ENCODE results near the gene TP73.

The TP73 gene

DNA sequence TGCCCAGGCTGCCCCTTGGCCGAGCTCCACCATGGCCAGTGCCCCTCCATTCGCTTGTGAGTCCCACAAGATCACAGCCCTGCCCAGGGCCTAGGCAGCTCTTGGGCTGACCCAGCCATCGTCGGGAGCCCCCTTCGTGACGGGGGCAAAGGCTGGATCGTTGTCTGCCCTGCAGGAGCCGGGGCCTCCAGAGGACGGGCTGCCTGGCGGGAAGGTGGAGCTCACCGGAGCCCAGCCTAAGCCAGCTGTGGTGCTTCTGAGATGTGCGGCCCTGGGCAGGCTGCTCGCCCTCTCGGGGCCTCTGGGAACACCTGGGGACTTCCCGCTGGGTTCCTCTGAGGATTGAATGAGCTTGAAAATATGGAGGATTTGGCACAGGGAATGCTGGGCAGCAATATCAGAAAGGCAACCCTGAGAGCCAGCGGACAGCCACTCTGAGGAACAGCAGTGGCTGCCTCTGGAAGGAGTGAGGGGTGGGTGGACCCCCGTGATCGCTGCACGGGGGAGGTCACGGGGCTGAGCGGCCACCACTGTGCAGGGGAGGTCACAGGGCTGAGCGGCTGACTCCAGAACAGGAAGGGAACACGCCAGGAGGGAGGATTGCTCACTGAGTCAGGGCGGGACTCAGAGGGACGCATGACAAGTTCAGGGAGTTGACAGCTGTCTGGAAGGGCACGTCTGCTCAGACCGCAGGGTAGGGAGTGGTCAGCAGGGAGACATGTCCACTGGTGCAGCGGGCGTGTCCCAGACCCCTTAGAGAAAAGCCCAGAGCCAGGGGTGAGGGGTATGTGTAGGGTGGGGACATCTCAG is 19.3 kb downstream of the TP73 start:
- no peak overlapping the region for H3K4me3 ChIP-seq (ENCODE audit: low read depth, low read length)
- TF ChIP-seq, protein P1, sequence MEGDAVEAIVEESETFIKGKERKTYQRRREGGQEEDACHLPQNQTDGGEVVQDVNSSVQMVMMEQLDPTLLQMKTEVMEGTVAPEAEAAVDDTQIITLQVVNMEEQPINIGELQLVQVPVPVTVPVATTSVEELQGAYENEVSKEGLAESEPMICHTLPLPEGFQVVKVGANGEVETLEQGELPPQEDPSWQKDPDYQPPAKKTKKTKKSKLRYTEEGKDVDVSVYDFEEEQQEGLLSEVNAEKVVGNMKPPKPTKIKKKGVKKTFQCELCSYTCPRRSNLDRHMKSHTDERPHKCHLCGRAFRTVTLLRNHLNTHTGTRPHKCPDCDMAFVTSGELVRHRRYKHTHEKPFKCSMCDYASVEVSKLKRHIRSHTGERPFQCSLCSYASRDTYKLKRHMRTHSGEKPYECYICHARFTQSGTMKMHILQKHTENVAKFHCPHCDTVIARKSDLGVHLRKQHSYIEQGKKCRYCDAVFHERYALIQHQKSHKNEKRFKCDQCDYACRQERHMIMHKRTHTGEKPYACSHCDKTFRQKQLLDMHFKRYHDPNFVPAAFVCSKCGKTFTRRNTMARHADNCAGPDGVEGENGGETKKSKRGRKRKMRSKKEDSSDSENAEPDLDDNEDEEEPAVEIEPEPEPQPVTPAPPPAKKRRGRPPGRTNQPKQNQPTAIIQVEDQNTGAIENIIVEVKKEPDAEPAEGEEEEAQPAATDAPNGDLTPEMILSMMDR (IDR thresholded peaks at IDR 0.05; ENCODE audit: low read depth, low read length): no peak
- DNase-seq (ENCODE audit: low read depth, low spot score): no peak
- in situ Hi-C loops (cut with HindIII; ENCODE audit: low sequenced_read_pairs): no loop called here

DNA sequence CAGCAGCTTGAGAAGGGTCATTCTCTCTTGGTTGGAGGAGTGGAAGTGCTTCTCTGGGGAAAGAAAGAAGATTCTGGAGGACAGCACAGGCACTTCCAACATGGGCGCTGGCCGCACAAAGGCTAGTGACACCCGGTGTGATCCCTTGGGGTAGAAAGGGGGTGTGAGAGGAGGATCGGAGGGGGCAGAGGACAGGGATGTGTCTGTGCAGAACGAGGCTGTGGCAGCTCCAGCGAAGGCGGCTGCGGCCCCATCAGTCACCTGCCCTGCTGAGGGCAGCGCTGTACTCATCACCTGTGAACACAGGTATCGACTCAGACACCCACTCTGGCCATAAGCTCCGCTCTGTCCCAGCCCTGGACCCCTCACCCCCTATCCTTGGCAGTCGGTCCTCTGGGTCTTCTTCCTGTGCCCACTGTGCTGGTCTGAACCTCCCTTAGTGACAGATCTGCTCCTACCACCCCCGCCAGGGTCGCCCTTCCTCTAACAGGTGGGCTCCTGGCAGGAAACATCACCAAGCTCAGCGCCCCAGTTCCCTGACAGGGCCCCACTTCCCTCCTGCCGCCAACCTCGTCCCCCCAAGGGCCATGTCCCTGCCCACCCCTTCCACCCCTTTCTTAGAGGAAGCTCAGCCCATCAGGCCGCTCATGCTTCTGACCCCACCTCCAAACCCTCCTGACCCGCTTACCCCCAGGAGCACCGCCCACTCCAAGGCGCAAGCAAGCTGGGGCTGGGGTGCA is 20.1 kb downstream of the TP73 start:
- in situ Hi-C loops (cut with HindIII; ENCODE audit: low sequenced_read_pairs): no loop called here
- H3K4me3 ChIP-seq (ENCODE audit: low read depth, low read length): no peak overlapping the region
- TF ChIP-seq, protein P1 (IDR thresholded peaks at IDR 0.05; ENCODE audit: low read depth, low read length): no peak
- DNase-seq (ENCODE audit: low read depth, low spot score): no peak

DNA sequence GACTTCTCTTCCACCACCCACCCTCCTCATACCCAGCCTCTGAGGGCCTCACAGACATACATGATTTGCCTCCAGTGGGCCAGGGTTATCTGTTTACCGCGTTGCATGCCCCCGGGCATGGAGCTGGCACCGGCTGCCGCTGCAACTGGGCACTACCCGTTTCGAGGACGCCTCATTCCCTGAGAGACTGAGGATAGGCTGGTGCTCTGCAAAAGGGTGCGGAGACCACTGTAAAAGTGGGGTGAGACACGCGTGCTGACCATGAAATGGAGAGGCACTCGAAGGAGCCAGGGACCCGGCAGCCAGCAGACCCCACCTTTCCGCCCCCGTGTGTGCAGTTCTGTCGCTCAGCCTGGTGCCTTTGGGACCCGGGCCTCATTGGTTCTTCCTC is 20.6 kb downstream of the TP73 start:
- no peak overlapping the region for H3K4me3 ChIP-seq (ENCODE audit: low read depth, low read length)
- TF ChIP-seq, protein P1 (IDR thresholded peaks at IDR 0.05; ENCODE audit: low read depth, low read length): no peak
- no peak for DNase-seq (ENCODE audit: low read depth, low spot score)
- in situ Hi-C loops (cut with HindIII; ENCODE audit: low sequenced_read_pairs): no loop called here

DNA sequence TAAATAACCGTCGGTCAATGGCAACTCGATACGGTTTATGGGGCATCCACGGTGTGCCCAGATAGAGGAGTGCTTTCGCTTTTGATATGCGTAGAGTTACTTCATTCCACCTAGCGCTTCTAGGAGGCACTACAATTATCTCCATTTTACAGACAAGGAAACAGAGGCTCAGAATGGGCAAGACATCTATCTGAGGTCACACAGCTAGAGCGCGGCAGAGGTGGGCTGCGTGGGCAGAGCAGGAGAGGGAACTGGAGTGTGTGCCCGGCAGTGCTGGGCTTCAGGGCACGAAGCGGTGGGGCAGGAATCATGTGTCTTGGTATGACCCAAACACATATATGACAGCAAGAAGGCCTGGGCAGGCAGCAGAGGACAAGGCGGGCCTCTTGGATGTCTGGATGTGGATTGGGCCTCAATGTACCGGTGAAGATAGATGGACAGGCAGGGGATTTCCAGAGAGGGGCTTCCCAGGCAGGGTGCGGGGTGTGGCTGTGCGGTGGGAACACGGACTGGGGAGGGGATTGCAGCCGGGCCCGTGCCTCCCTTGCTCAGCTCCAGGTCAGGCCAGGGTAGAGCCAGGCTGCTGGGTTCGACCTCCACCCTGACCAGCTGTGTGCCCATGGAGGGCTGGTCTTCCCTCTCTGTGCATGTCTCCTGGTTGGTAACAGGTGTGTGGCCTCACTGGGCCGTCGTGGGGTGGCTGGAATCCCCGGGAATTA is 21.2 kb downstream of the TP73 start:
- no peak for DNase-seq (ENCODE audit: low read depth, low spot score)
- in situ Hi-C loops (cut with HindIII; ENCODE audit: low sequenced_read_pairs): no loop called here
- H3K4me3 ChIP-seq (ENCODE audit: low read depth, low read length): no peak overlapping the region
- TF ChIP-seq, protein P1 (IDR thresholded peaks at IDR 0.05; ENCODE audit: low read depth, low read length): no peak

DNA sequence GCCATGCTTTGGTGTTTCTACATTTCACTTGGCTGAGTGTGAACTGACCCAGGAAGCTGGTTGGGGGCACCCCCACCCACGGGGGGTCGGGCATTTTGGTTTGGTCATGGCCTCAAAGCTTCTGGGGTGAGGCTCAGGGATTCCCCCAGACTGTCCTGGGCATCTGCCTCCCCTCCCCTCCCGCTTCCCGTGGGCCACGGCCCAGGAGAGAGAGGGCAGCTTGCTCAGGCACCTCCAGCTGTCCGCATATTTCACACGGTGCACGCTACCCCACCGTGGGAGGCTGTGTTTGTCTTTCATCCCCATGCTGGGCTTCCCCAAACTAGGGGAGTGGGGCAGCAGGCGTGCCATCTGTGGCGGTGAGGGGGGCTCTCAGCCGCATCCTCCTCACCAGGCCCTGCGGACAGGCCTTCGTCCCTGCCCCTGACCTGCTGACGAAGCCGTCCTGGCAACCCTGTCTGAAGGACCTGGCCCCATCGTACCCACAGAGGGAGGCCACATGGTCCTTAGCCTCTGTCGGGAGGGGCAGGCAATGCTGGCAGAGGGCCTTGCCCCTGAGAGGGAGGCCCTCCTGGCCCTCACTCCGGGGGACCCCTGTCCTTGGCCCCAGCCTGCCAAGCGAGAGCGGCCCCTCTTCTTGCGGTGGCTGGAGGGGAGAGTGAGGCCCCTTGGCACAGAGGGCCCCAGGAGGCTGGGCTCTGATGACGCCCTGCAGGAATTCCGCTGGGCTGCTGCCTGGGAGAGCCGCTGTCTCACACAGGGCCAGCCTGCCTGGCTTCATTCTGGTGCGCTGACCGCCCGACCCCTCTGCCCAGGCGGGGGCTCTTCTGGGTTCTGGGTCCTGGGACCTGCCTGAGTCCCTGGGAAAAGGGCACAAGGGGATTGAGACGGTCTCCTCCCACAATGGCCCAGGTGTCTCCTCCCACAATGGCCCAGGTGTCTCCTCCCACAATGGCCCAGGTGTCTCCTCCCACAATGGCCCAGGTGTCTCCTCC is 22.1 kb downstream of the TP73 start:
- in situ Hi-C loops (cut with HindIII; ENCODE audit: low sequenced_read_pairs): no loop called here
- DNase-seq (ENCODE audit: low read depth, low spot score): no peak
- TF ChIP-seq, protein P1 (IDR thresholded peaks at IDR 0.05; ENCODE audit: low read depth, low read length): no peak
- H3K4me3 ChIP-seq (ENCODE audit: low read depth, low read length): no peak overlapping the region
